WTC11 (cell line): ENCODE results near the gene SSH2. TPM values are rescaled to one million over a fixed set of nuclear protein-coding genes. Genes with fewer than 3 reads are reported as not detected.

ENCODE experiments used
- ATAC-seq: fragments of 200-7000 bp; cut with Tn5 transposase; 2 replicates; pipeline ENCODE4 v1.10.0; 2021; ENCODE audit warnings: mild to moderate bottlenecking, moderate library complexity
- CTCF ChIA-PET: fragments of 300-600 bp; sonication (Branson Sonifier 250); formaldehyde crosslinking; loops from one replicate; lab custom pipeline; 2021; ENCODE audit warnings: antibody characterized with exemption; lab: Charles Lee
- POLR2A ChIA-PET: fragments of 350-600 bp; sonication (Branson Sonifier 250); formaldehyde crosslinking; loops from one replicate; lab custom pipeline; 2021; ENCODE audit warnings: antibody characterized with exemption; lab: Charles Lee
- DNase-seq: peaks from one replicate; pipeline ENCODE4 v3.0.0; 2021; ENCODE audit warnings: low spot score
- H3K27ac Mint-ChIP-seq: 2 replicates; pipeline ENCODE4 v1.8.0; 2021; ENCODE audit warnings: mixed read lengths
- H3K27me3 Mint-ChIP-seq: 2 replicates; pipeline ENCODE4 v1.8.0; 2021; ENCODE audit warnings: low read depth, mild to moderate bottlenecking, moderate library complexity, mixed read lengths
- H3K36me3 Mint-ChIP-seq: 2 replicates; pipeline ENCODE4 v1.8.0; 2021; ENCODE audit warnings: mixed read lengths
- H3K4me1 Mint-ChIP-seq: 2 replicates; pipeline ENCODE4 v1.8.0; 2022; ENCODE audit warnings: mixed read lengths
- H3K4me3 Mint-ChIP-seq: 2 replicates; pipeline ENCODE4 v1.8.0; 2021; ENCODE audit warnings: mild to moderate bottlenecking, moderate library complexity, mixed read lengths
- H3K9me3 Mint-ChIP-seq: 2 replicates; pipeline ENCODE4 v1.8.0; 2021; ENCODE audit warnings: mixed read lengths
- ATF1 ChIP-seq: sonication (generic); formaldehyde crosslinking; IDR thresholded peaks from 2 replicates; pipeline ENCODE4 v1.8.1; 2023; ENCODE audit warnings: mild to moderate bottlenecking, moderate library complexity, missing genetic modification reagents
- CREM ChIP-seq: sonication (generic); formaldehyde crosslinking; IDR thresholded peaks from 2 replicates; pipeline ENCODE4 v1.8.1; 2022; ENCODE audit warnings: mild to moderate bottlenecking, missing genetic modification reagents, moderate library complexity
- ETV6 ChIP-seq: sonication (generic); formaldehyde crosslinking; IDR thresholded peaks from 2 replicates; pipeline ENCODE4 v1.8.1; 2022; ENCODE audit warnings: mild to moderate bottlenecking, missing genetic modification reagents
- JUN ChIP-seq: sonication (generic); formaldehyde crosslinking; IDR thresholded peaks from 2 replicates; pipeline ENCODE4 v1.8.0; 2023; ENCODE audit warnings: mild to moderate bottlenecking, missing genetic modification reagents
- MLX ChIP-seq: sonication (generic); formaldehyde crosslinking; IDR thresholded peaks from 2 replicates; pipeline ENCODE4 v1.8.1; 2023; ENCODE audit warnings: mild to moderate bottlenecking, missing genetic modification reagents, moderate library complexity
- MYBL2 ChIP-seq: sonication (generic); formaldehyde crosslinking; IDR thresholded peaks from 2 replicates; pipeline ENCODE4 v1.8.1; 2023; ENCODE audit warnings: mild to moderate bottlenecking, moderate library complexity, missing genetic modification reagents
- NR1H2 ChIP-seq: sonication (generic); formaldehyde crosslinking; IDR thresholded peaks from 2 replicates; pipeline ENCODE4 v1.9.0; 2021; ENCODE audit warnings: mild to moderate bottlenecking, moderate library complexity, missing genetic modification reagents
- PRRX2 ChIP-seq: fragments of 250-450 bp; sonication (Bioruptor Pico); IDR thresholded peaks from 2 replicates; pipeline ENCODE4 v1.8.0; 2021; ENCODE audit warnings: mild to moderate bottlenecking
- RELA ChIP-seq: sonication (generic); formaldehyde crosslinking; IDR thresholded peaks from 2 replicates; pipeline ENCODE4 v1.8.1; 2022; ENCODE audit warnings: missing genetic modification reagents, mild to moderate bottlenecking, borderline replicate concordance
- RORB ChIP-seq: fragments of 250-450 bp; sonication (Bioruptor Pico); IDR thresholded peaks from 2 replicates; pipeline ENCODE4 v1.9.0; 2021; ENCODE audit warnings: mild to moderate bottlenecking
- SOX15 ChIP-seq: fragments of 250-450 bp; sonication (Bioruptor Pico); IDR thresholded peaks from 2 replicates; pipeline ENCODE4 v1.9.0; 2021; ENCODE audit warnings: mild to moderate bottlenecking
- ZBTB21 ChIP-seq: sonication (generic); formaldehyde crosslinking; IDR thresholded peaks from 2 replicates; pipeline ENCODE4 v1.8.1; 2023; ENCODE audit warnings: mild to moderate bottlenecking, missing genetic modification reagents, borderline replicate concordance
- ZNF138 ChIP-seq: sonication (generic); formaldehyde crosslinking; conservative IDR thresholded peaks from 2 replicates; pipeline ENCODE4 v1.8.1; 2022; ENCODE audit warnings: mild to moderate bottlenecking, moderate library complexity, missing genetic modification reagents
- ZNF317 ChIP-seq: sonication (generic); formaldehyde crosslinking; IDR thresholded peaks from 2 replicates; pipeline ENCODE4 v1.8.1; 2023; ENCODE audit warnings: low read depth, mild to moderate bottlenecking, moderate library complexity, missing genetic modification reagents, borderline replicate concordance
- total RNA-seq: library from RNA; stranded (reverse); gene quantifications from 3 replicates; pipeline ENCODE4 v1.2.3, GENCODE V29; 2021
- TF ChIP-seq, protein P1 (sequence below): sonication (generic); formaldehyde crosslinking; IDR thresholded peaks from 2 replicates; pipeline ENCODE4 v1.8.0; 2023; ENCODE audit warnings: missing genetic modification reagents, mild to moderate bottlenecking, borderline replicate concordance
- TF ChIP-seq, protein P2 (sequence below): sonication (generic); formaldehyde crosslinking; IDR thresholded peaks from 2 replicates; pipeline ENCODE4 v1.8.1; 2023; ENCODE audit warnings: mild to moderate bottlenecking, missing genetic modification reagents, borderline replicate concordance
- TF ChIP-seq, protein P3 (sequence below): fragments of 250-450 bp; sonication (Bioruptor Pico); IDR thresholded peaks from 2 replicates; pipeline ENCODE4 v1.9.0; 2021; ENCODE audit warnings: mild to moderate bottlenecking
- TF ChIP-seq, protein P4 (sequence below): fragments of 250-450 bp; sonication (Bioruptor Pico); conservative IDR thresholded peaks from 2 replicates; pipeline ENCODE4 v1.9.0; 2021; ENCODE audit warnings: mild to moderate bottlenecking
- TF ChIP-seq, protein P5 (sequence below): sonication (generic); formaldehyde crosslinking; IDR thresholded peaks from 2 replicates; pipeline ENCODE4 v1.8.1; 2022; ENCODE audit warnings: missing genetic modification reagents, borderline replicate concordance

The SSH2 gene
- total RNA-seq, 1 experiment from 2014 or later: 14.3 TPM

- TF ChIP-seq, protein P1, sequence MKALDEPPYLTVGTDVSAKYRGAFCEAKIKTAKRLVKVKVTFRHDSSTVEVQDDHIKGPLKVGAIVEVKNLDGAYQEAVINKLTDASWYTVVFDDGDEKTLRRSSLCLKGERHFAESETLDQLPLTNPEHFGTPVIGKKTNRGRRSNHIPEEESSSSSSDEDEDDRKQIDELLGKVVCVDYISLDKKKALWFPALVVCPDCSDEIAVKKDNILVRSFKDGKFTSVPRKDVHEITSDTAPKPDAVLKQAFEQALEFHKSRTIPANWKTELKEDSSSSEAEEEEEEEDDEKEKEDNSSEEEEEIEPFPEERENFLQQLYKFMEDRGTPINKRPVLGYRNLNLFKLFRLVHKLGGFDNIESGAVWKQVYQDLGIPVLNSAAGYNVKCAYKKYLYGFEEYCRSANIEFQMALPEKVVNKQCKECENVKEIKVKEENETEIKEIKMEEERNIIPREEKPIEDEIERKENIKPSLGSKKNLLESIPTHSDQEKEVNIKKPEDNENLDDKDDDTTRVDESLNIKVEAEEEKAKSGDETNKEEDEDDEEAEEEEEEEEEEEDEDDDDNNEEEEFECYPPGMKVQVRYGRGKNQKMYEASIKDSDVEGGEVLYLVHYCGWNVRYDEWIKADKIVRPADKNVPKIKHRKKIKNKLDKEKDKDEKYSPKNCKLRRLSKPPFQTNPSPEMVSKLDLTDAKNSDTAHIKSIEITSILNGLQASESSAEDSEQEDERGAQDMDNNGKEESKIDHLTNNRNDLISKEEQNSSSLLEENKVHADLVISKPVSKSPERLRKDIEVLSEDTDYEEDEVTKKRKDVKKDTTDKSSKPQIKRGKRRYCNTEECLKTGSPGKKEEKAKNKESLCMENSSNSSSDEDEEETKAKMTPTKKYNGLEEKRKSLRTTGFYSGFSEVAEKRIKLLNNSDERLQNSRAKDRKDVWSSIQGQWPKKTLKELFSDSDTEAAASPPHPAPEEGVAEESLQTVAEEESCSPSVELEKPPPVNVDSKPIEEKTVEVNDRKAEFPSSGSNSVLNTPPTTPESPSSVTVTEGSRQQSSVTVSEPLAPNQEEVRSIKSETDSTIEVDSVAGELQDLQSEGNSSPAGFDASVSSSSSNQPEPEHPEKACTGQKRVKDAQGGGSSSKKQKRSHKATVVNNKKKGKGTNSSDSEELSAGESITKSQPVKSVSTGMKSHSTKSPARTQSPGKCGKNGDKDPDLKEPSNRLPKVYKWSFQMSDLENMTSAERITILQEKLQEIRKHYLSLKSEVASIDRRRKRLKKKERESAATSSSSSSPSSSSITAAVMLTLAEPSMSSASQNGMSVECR (CRISPR knock-in tag): no peak
- TF ChIP-seq MLX (CRISPR knock-in tag) (no peak), ETV6 (CRISPR knock-in tag) (no peak), CREM (CRISPR knock-in tag) (no peak), ZBTB21 (CRISPR knock-in tag) (no peak), JUN (CRISPR knock-in tag) (no peak), RORB (CRISPR knock-in tag) (no peak)
- TF ChIP-seq, protein P2, sequence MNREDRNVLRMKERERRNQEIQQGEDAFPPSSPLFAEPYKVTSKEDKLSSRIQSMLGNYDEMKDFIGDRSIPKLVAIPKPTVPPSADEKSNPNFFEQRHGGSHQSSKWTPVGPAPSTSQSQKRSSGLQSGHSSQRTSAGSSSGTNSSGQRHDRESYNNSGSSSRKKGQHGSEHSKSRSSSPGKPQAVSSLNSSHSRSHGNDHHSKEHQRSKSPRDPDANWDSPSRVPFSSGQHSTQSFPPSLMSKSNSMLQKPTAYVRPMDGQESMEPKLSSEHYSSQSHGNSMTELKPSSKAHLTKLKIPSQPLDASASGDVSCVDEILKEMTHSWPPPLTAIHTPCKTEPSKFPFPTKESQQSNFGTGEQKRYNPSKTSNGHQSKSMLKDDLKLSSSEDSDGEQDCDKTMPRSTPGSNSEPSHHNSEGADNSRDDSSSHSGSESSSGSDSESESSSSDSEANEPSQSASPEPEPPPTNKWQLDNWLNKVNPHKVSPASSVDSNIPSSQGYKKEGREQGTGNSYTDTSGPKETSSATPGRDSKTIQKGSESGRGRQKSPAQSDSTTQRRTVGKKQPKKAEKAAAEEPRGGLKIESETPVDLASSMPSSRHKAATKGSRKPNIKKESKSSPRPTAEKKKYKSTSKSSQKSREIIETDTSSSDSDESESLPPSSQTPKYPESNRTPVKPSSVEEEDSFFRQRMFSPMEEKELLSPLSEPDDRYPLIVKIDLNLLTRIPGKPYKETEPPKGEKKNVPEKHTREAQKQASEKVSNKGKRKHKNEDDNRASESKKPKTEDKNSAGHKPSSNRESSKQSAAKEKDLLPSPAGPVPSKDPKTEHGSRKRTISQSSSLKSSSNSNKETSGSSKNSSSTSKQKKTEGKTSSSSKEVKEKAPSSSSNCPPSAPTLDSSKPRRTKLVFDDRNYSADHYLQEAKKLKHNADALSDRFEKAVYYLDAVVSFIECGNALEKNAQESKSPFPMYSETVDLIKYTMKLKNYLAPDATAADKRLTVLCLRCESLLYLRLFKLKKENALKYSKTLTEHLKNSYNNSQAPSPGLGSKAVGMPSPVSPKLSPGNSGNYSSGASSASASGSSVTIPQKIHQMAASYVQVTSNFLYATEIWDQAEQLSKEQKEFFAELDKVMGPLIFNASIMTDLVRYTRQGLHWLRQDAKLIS (CRISPR knock-in tag): no peak
- TF ChIP-seq, protein P3, sequence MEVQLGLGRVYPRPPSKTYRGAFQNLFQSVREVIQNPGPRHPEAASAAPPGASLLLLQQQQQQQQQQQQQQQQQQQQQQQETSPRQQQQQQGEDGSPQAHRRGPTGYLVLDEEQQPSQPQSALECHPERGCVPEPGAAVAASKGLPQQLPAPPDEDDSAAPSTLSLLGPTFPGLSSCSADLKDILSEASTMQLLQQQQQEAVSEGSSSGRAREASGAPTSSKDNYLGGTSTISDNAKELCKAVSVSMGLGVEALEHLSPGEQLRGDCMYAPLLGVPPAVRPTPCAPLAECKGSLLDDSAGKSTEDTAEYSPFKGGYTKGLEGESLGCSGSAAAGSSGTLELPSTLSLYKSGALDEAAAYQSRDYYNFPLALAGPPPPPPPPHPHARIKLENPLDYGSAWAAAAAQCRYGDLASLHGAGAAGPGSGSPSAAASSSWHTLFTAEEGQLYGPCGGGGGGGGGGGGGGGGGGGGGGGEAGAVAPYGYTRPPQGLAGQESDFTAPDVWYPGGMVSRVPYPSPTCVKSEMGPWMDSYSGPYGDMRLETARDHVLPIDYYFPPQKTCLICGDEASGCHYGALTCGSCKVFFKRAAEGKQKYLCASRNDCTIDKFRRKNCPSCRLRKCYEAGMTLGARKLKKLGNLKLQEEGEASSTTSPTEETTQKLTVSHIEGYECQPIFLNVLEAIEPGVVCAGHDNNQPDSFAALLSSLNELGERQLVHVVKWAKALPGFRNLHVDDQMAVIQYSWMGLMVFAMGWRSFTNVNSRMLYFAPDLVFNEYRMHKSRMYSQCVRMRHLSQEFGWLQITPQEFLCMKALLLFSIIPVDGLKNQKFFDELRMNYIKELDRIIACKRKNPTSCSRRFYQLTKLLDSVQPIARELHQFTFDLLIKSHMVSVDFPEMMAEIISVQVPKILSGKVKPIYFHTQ (CRISPR knock-in tag): no peak
- TF ChIP-seq, all 79 proteins: peak for 0
Measured at GRCh38 chr17:29671661-29672060, 258.4 kb downstream of the SSH2 start (continued).

DNA sequence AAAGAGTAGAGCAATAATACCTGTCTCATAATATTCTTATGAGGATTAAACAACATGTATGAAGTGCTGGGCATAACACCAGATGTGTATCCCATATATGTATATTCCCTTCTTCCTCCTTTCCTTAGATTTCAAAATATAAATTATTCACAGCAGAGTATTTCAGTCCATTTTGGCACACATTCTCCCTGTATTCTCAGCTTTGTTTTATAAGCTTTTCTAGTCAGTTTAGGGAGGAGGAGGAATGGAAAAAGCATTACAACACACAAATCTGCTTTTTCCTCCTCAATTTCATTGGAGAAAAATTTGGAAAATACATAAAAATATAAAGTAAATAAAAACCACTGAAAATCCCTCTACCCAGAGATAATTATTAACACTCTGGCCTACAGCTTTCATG, 260.8 kb downstream of the SSH2 start:
- H3K4me3 Mint-ChIP-seq: no peak overlapping the region
- POLR2A ChIA-PET: no interaction called here
- CTCF ChIA-PET: no interaction called here
- TF ChIP-seq ATF1 (CRISPR knock-in tag): no peak
- no peak for TF ChIP-seq CREM (CRISPR knock-in tag)
- TF ChIP-seq, protein P4, sequence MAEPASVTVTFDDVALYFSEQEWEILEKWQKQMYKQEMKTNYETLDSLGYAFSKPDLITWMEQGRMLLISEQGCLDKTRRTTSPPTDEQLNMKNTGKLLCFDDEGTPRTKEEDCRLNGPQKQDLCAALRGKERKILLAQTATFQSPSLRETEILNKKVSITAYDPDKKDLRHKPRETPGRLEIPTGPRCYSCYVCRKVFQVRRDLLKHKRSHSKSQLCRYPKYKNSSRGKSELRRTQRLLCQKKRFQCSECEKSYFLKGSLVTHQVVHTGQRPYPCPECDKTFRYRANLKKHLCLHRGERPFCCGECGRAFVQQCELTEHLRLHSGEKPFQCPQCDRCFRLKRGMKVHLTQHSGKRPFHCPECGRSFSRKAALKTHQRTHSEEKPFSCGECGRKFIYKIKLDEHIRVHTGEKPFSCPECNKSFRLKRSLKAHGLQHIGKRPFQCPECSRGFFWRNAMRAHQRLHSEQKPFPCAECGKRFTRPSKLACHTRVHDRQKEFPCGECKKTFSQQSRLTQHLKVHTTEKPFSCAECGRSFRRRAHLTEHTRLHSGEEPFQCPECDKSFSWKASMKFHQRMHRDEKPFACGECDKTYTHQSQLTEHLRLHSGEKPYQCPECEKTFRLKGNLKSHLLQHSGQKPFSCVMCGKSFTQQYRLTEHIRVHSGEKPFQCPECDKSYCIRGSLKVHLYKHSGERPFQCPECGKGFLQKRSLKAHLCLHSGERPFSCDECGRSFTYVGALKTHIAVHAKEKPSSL (CRISPR knock-in tag): no peak
- no peak for TF ChIP-seq ZNF317
- TF ChIP-seq RELA (CRISPR knock-in tag): no peak
- TF ChIP-seq NR1H2 (CRISPR knock-in tag): no peak
- TF ChIP-seq, protein P5, sequence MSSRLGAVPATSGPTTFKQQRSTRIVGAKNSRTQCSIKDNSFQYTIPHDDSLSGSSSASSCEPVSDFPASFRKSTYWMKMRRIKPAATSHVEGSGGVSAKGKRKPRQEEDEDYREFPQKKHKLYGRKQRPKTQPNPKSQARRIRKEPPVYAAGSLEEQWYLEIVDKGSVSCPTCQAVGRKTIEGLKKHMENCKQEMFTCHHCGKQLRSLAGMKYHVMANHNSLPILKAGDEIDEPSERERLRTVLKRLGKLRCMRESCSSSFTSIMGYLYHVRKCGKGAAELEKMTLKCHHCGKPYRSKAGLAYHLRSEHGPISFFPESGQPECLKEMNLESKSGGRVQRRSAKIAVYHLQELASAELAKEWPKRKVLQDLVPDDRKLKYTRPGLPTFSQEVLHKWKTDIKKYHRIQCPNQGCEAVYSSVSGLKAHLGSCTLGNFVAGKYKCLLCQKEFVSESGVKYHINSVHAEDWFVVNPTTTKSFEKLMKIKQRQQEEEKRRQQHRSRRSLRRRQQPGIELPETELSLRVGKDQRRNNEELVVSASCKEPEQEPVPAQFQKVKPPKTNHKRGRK (CRISPR knock-in tag): no peak
- TF ChIP-seq PRRX2 (CRISPR knock-in tag): no peak
- no peak for TF ChIP-seq SOX15
- TF ChIP-seq MYBL2 (CRISPR knock-in tag): no peak
- TF ChIP-seq ZNF138 (CRISPR knock-in tag): no peak
- TF ChIP-seq, all 79 proteins: peak for 0
- ATAC-seq (no peak), DNase-seq (no peak)
- Mint-ChIP-seq H3K9me3 (no peaks in the 10 kb centered on the region), H3K27me3 (no peaks in the 10 kb centered on the region), H3K27ac (no peak overlapping the region), H3K36me3 (peaks cover 3% of the 10 kb centered on the region; the same call in 1 of the 2 replicates), H3K4me1 (peaks cover 6% of the 10 kb centered on the region; the same call in 1 of the 2 replicates)
